Sigmoid colon (tissue), 4 donors: ENCODE data around the gene DNASE2.

Experiments used
- EP300 ChIP-seq, 4 donors: sonication (generic); formaldehyde crosslinking; IDR thresholded peaks; one replicate each; pipeline ENCODE4 v1.6.1; 2017; ENCODE audit warnings: antibody characterized with exemption in 4 of 4
- POLR2A ChIP-seq, 2 donors: fragments of 450-650 bp; IDR thresholded peaks; one replicate each; pipeline ENCODE4 v1.6.1; 2016; ENCODE audit warnings: antibody characterized with exemption in 2 of 2, mild to moderate bottlenecking in 2 of 2, moderate library complexity in 2 of 2
- POLR2AphosphoS5 ChIP-seq, 4 donors: sonication (generic); formaldehyde crosslinking; IDR thresholded peaks; one replicate each; pipeline ENCODE4 v1.6.1; 2017; ENCODE audit warnings: antibody characterized with exemption in 4 of 4
- TF ChIP-seq, protein P1 (sequence below), 4 experiments: fragments of 450-650 bp in 3 of 4; fragments of 200-600 bp in 1 of 4; IDR thresholded peaks; one replicate each; pipeline ENCODE4 v1.5.1; 2016 to 2019; ENCODE audit warnings: antibody characterized with exemption in 4 of 4, mild to moderate bottlenecking in 3 of 4, moderate library complexity in 2 of 4

DNA sequence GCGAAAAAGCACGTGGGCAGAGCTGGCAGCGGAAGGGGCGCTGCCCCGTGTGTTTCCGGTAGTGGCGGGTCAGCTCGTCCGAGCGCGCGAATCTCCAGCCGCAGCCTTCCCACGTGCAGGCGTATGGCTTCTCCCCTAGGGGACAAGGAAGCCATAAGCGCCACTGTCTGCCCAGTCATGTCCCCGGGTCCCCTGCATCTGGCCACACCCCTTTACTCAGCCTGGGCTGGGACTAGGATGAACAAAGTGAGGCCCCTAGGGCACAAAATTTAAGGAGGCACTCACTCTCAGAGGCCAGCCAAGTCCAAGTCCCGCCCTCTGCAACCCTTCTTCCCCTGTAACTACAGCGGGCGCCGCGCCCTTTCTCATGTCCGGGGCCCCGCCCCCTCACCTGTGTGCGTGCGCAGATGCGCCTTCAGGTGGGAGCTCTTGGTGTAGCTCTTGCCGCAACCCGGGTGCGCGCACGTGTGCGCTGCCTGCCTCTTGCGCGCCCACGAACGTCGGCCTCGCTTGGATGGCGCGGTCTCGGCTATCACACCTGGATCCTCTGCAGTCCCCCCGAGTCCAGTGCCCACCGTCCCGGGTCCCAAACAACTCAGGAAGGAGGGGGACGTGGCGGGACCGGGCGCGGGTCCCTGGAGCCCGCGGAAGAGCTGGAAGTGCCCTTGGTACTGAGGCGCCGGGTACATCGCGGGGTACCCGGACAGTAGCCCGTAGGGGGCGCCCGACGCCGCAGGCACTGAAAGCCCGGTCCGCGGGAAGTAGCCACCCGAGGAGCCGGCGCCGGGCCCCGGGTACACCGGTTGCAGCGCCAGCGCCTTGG lies 3.9 kb upstream of the DNASE2 start:
- TF ChIP-seq, protein P1, sequence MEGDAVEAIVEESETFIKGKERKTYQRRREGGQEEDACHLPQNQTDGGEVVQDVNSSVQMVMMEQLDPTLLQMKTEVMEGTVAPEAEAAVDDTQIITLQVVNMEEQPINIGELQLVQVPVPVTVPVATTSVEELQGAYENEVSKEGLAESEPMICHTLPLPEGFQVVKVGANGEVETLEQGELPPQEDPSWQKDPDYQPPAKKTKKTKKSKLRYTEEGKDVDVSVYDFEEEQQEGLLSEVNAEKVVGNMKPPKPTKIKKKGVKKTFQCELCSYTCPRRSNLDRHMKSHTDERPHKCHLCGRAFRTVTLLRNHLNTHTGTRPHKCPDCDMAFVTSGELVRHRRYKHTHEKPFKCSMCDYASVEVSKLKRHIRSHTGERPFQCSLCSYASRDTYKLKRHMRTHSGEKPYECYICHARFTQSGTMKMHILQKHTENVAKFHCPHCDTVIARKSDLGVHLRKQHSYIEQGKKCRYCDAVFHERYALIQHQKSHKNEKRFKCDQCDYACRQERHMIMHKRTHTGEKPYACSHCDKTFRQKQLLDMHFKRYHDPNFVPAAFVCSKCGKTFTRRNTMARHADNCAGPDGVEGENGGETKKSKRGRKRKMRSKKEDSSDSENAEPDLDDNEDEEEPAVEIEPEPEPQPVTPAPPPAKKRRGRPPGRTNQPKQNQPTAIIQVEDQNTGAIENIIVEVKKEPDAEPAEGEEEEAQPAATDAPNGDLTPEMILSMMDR (IDR thresholded peaks at IDR 0.05) = peak; percentile 19 to 68 (median 58)
- TF ChIP-seq EP300 (IDR thresholded peaks at IDR 0.05) (no peak), POLR2A (IDR thresholded peaks at IDR 0.05) (no peak), POLR2AphosphoS5 (IDR thresholded peaks at IDR 0.05) (no peak)
